IMR-90 (cell line): ENCODE data around the gene CEBPB. TPM values are rescaled to one million over a fixed set of nuclear protein-coding genes. Genes with fewer than 3 reads are reported as not detected.

Source experiments
- MXI1 ChIP-seq: IDR thresholded peaks from 2 replicates; pipeline ENCODE4 v1.6.1; 2012; ENCODE audit warnings: low read depth, mild to moderate bottlenecking, low read length, moderate library complexity, borderline replicate concordance
- RAD21 ChIP-seq: IDR thresholded peaks from 2 replicates; pipeline ENCODE4 v1.6.1; 2012; ENCODE audit warnings: low read length, improper control_type of control experiment
- RFX5 ChIP-seq: IDR thresholded peaks from 2 replicates; pipeline ENCODE4 v1.8.0; 2012; ENCODE audit warnings: low read depth, mild to moderate bottlenecking, low read length, moderate library complexity
- USF2 ChIP-seq: fragments of 150-350 bp; IDR thresholded peaks from 2 replicates; pipeline ENCODE4 v1.6.1; 2017; ENCODE audit warnings: mild to moderate bottlenecking, antibody characterized with exemption, low read length, low read depth
- polyA plus RNA-seq, 3 experiments: library from polyadenylated mRNA; depleted of rRNA; stranded (reverse); fragments of >200 nt; gene quantifications; 2 replicates each; pipeline ENCODE4 v1.2.3, GENCODE V29; 2012; ENCODE audit warnings: low replicate concordance in 1 of 3
- total RNA-seq: library from RNA; depleted of rRNA; stranded (reverse); fragments of >200 nt; gene quantifications from 2 replicates; pipeline ENCODE4 v1.2.3, GENCODE V29; 2012

CEBPB gene
- total and polyA plus RNA-seq, 2 of the 4 experiments (the other 2 are of a cell fraction), result 3.4 to 17.4 TPM

GRCh38 chr20:50190251-50191064, at the start of gene CEBPB (continued):
- no peak for TF ChIP-seq USF2
- TF ChIP-seq RFX5, result peak; percentile 90
- peak; percentile 81 for TF ChIP-seq RAD21
- TF ChIP-seq MXI1, result peak; percentile 45; the same call in 1 of the 2 replicates
